SK-N-SH (cell line): ENCODE results near the gene CNPY2. TPM values are rescaled to one million over a fixed set of nuclear protein-coding genes. Genes with fewer than 3 reads are reported as not detected.

Experiments
- CTCF ChIA-PET: fragments of 300-600, 350-600 bp; formaldehyde crosslinking; extraction: SDS; loops from one replicate; lab custom pipeline; 2021; lab: Yijun Ruan, JAX
- POLR2A ChIA-PET: fragments of 350-600 bp; sonication (Branson Sonifier 250); formaldehyde crosslinking; extraction: SDS; loops from one replicate; lab custom pipeline; 2020; ENCODE audit warnings: antibody characterized with exemption, inconsistent platforms; lab: Yijun Ruan, JAX
- DNase-seq: peaks from one replicate; pipeline ENCODE4 v3.0.0; 2012
- H2AFZ ChIP-seq: fragments of 200-600 bp; sonication (generic); 2 replicates; pipeline ENCODE4 v1.8.1; 2016; ENCODE audit warnings: antibody characterized with exemption, mild to moderate bottlenecking, low read depth
- H3F3A ChIP-seq: fragments of 200-600 bp; sonication (generic); replicated peaks from 2 replicates; pipeline ENCODE3; 2016; ENCODE audit warnings: antibody characterized with exemption, mild to moderate bottlenecking; ENCODE audit not compliant: insufficient read depth
- H3K27ac ChIP-seq, 2 experiments: fragments of 200-500 bp in 1 of 2; fragments of 200-600 bp in 1 of 2; sonication (Bioruptor generic) in 1 of 2; sonication (generic), shearing (Covaris generic) in 1 of 2; 2 replicates each; pipeline versions ENCODE4 v1.5.1 to v1.6.1; 2014 to 2016; ENCODE audit warnings: low read depth in 2 of 2, inconsistent platforms in 1 of 2, low read length in 1 of 2, mild to moderate bottlenecking in 1 of 2, mixed read lengths in 1 of 2
- H3K27me3 ChIP-seq: fragments of 200-600 bp; sonication (generic), shearing (Covaris generic); 2 replicates; pipeline ENCODE4 v1.6.1; 2016; ENCODE audit warnings: mixed run types; ENCODE audit not compliant: insufficient read depth
- H3K36me3 ChIP-seq, 2 experiments: fragments of 200-500 bp in 1 of 2; fragments of 200-600 bp in 1 of 2; sonication (Bioruptor generic) in 1 of 2; sonication (generic) in 1 of 2; replicated peaks in 1 of 2; 2 replicates each; pipeline versions ENCODE3 to v1.5.1; 2014 to 2016; ENCODE audit warnings: low read length in 1 of 2, mild to moderate bottlenecking in 1 of 2; ENCODE audit not compliant: insufficient read depth in 2 of 2, control insufficient read depth in 1 of 2
- H3K4me1 ChIP-seq, 2 experiments: fragments of 200-500 bp in 1 of 2; fragments of 200-600 bp in 1 of 2; sonication (Bioruptor generic) in 1 of 2; sonication (generic), shearing (Covaris generic) in 1 of 2; 2 replicates each; pipeline versions ENCODE4 v1.5.1 to v1.6.1; 2014 to 2016; ENCODE audit warnings: low read depth in 1 of 2, low read length in 1 of 2, mixed run types in 1 of 2; ENCODE audit not compliant: insufficient read depth in 2 of 2, control insufficient read depth in 1 of 2
- H3K4me2 ChIP-seq: fragments of 200-600 bp; sonication (generic), shearing (Covaris generic); 2 replicates; pipeline ENCODE4 v1.6.1; 2017; ENCODE audit warnings: mixed run types
- H3K4me3 ChIP-seq, 2 experiments: fragments of 200-500 bp in 1 of 2; fragments of 200-600 bp in 1 of 2; sonication (Bioruptor generic) in 1 of 2; sonication (generic), shearing (Covaris generic) in 1 of 2; 2 replicates each; pipeline versions ENCODE4 v1.5.1 to v1.8.1; 2014 to 2016; ENCODE audit warnings: low read depth in 2 of 2, inconsistent platforms in 1 of 2, low read length in 1 of 2, mild to moderate bottlenecking in 1 of 2, mixed read lengths in 1 of 2, moderate library complexity in 1 of 2
- H3K79me2 ChIP-seq: fragments of 200-600 bp; sonication (generic); 2 replicates; pipeline ENCODE4 v1.8.1; 2017; ENCODE audit warnings: mild to moderate bottlenecking; ENCODE audit not compliant: insufficient read depth
- H3K9ac ChIP-seq: fragments of 200-600 bp; sonication (generic); 2 replicates; pipeline ENCODE4 v1.6.1; 2017; ENCODE audit warnings: mixed run types
- H3K9me2 ChIP-seq: fragments of 200-600 bp; sonication (generic); 2 replicates; pipeline ENCODE4 v1.6.1; 2017; ENCODE audit warnings: mixed run types
- H3K9me3 ChIP-seq: fragments of 200-600 bp; sonication (generic); 2 replicates; pipeline ENCODE4 v1.6.1; 2017; ENCODE audit warnings: mixed run types, mild to moderate bottlenecking, moderate library complexity
- H4K20me1 ChIP-seq: fragments of 200-600 bp; sonication (generic); 2 replicates; pipeline ENCODE4 v1.6.1; 2017; ENCODE audit warnings: mild to moderate bottlenecking, mixed run types; ENCODE audit not compliant: insufficient read depth
- CHD2 ChIP-seq: fragments of 150-350 bp; IDR thresholded peaks from 2 replicates; pipeline ENCODE4 v1.6.1; 2018; ENCODE audit warnings: low read length; ENCODE audit not compliant: partially characterized antibody
- EP300 ChIP-seq, 2 experiments: IDR thresholded peaks; 2 replicates each; pipeline versions ENCODE4 v1.4.0 to v1.6.1; 2012; ENCODE audit warnings: borderline replicate concordance in 1 of 2, low read depth in 1 of 2, low read length in 1 of 2
- EZH2phosphoT487 ChIP-seq: fragments of 200-600 bp; sonication (generic); IDR thresholded peaks from 2 replicates; pipeline ENCODE4 v1.6.1; 2017; ENCODE audit warnings: low read depth, mixed run types, mild to moderate bottlenecking, antibody characterized with exemption, moderate library complexity, borderline replicate concordance
- FOXM1 ChIP-seq: IDR thresholded peaks from 2 replicates; pipeline ENCODE4 v1.4.0; 2012; ENCODE audit warnings: low read depth, mild to moderate bottlenecking
- GATA2 ChIP-seq: sonication (generic); formaldehyde crosslinking; IDR thresholded peaks from 2 replicates; pipeline ENCODE4 v1.5.0; 2020; ENCODE audit warnings: mild to moderate bottlenecking, missing genetic modification reagents
- MEF2A ChIP-seq: IDR thresholded peaks from 2 replicates; pipeline ENCODE4 v1.4.0; 2012; ENCODE audit warnings: low read depth, borderline replicate concordance
- MXI1 ChIP-seq: IDR thresholded peaks from 2 replicates; pipeline ENCODE4 v1.6.1; 2012; ENCODE audit warnings: mild to moderate bottlenecking, low read depth, low read length, improper control_type of control experiment
- NRF1 ChIP-seq: IDR thresholded peaks from 2 replicates; pipeline ENCODE4 v1.6.1; 2012; ENCODE audit warnings: low read depth, mild to moderate bottlenecking, low read length
- POLR2AphosphoS5 ChIP-seq: IDR thresholded peaks from 2 replicates; pipeline ENCODE4 v1.6.1; 2012; ENCODE audit warnings: low read depth, low read length
- RAD21 ChIP-seq: IDR thresholded peaks from 2 replicates; pipeline ENCODE4 v1.6.1; 2012; ENCODE audit warnings: mild to moderate bottlenecking, low read length
- RCOR1 ChIP-seq: fragments of 150-350 bp; IDR thresholded peaks from 2 replicates; pipeline ENCODE4 v1.6.1; 2017; ENCODE audit warnings: antibody characterized with exemption, low read length
- RFX5 ChIP-seq: IDR thresholded peaks from 2 replicates; pipeline ENCODE4 v1.6.1; 2012; ENCODE audit warnings: mild to moderate bottlenecking, improper control_type of control experiment, low read length
- RXRA ChIP-seq: IDR thresholded peaks from 2 replicates; pipeline ENCODE4 v1.4.0; 2012; ENCODE audit warnings: low read depth, mild to moderate bottlenecking, borderline replicate concordance
- SIN3A ChIP-seq: IDR thresholded peaks from 2 replicates; pipeline ENCODE4 v1.6.1; 2012; ENCODE audit warnings: low read depth, mild to moderate bottlenecking, low read length, moderate library complexity, borderline replicate concordance
- TEAD4 ChIP-seq: IDR thresholded peaks from 2 replicates; pipeline ENCODE4 v1.4.0; 2012; ENCODE audit warnings: mild to moderate bottlenecking, borderline replicate concordance; ENCODE audit not compliant: insufficient read depth
- YY1 ChIP-seq: IDR thresholded peaks from 2 replicates; pipeline ENCODE4 v1.4.0; 2012; ENCODE audit warnings: low read depth, mild to moderate bottlenecking
- WGBS: methylation state at CpG from one replicate; pipeline ENCODE4 v1.1.6; 2017; ENCODE audit warnings: low lambda C conversion rate; 5-methylcytosine and 5-hydroxymethylcytosine counted together
- polyA plus RNA-seq, 3 experiments: library from polyadenylated mRNA; depleted of rRNA; stranded (reverse); fragments of >200 nt; gene quantifications; 2 replicates each; pipeline ENCODE4 v1.2.3, GENCODE V29; 2012
- TF ChIP-seq, protein P1 (sequence below): IDR thresholded peaks from 2 replicates; pipeline ENCODE4 v1.4.0; 2012; ENCODE audit warnings: low read depth
- TF ChIP-seq, protein P2 (sequence below): IDR thresholded peaks from 2 replicates; pipeline ENCODE4 v1.6.1; 2012; ENCODE audit warnings: mild to moderate bottlenecking, low read depth, low read length, moderate library complexity
- TF ChIP-seq, protein P3 (sequence below): IDR thresholded peaks from 2 replicates; pipeline ENCODE4 v1.4.0; 2012; ENCODE audit warnings: low read depth, borderline replicate concordance
- TF ChIP-seq, protein P4 (sequence below): fragments of 200-600 bp; sonication (generic); IDR thresholded peaks from 2 replicates; pipeline ENCODE4 v1.6.1; 2017; ENCODE audit warnings: antibody characterized with exemption, mild to moderate bottlenecking, moderate library complexity
- TF ChIP-seq, protein P5 (sequence below): IDR thresholded peaks from 2 replicates; pipeline ENCODE4; 2012

Gene CNPY2
- polyA plus RNA-seq, 1 of the 3 experiments (the other 2 are of a cell fraction): 191 TPM

DNA sequence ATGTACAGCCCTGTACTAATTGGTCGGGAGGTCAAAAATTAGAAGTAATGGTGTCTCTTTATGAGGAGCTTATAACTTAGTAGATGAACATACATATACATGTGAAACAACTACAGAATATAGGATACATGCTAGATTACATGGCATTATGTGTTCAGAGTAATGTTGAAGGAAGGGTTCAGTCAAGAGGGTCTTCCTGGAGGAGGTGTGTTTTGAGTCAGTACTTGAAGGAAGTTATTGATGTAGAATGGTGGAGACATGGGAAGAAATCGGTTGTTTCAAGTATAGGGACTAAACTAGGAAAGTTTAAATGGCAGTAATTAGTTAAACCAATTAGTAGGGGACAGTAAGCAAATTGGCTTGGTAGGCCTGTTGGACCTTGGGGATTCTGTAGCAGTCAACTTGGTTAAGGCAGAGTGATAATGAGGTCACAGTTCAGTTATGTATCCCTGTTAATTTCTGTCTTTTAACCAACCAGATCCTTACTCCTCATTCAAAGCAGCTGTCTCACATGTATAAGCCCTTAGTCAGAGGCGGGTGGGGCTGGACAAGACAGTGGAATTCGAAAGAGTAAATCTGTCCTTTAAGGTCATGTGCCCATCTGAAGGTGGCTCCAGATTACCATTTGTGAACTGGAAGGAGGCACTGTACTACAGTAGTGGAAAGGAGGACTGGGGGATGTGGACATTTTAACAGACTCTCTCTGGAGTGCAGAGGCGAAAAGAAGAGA lies 54.1 kb downstream of the CNPY2 start (continued):
- no peak for TF ChIP-seq EP300 (IDR thresholded peaks at IDR 0.05; ENCODE audit: borderline replicate concordance in 1 of 2, low read depth in 1 of 2, low read length in 1 of 2)
- TF ChIP-seq, protein P1, sequence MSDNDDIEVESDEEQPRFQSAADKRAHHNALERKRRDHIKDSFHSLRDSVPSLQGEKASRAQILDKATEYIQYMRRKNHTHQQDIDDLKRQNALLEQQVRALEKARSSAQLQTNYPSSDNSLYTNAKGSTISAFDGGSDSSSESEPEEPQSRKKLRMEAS: no peak; the same call in 1 of the 2 replicates
- TF ChIP-seq RAD21: no peak
- TF ChIP-seq FOXM1: no peak
- no peak for TF ChIP-seq NRF1
- TF ChIP-seq YY1: no peak
- TF ChIP-seq MXI1: no peak
- no peak for TF ChIP-seq SIN3A
- no peak for TF ChIP-seq CHD2
- no peak for TF ChIP-seq POLR2AphosphoS5
- TF ChIP-seq MEF2A: no peak
- no peak for TF ChIP-seq RFX5
- TF ChIP-seq, protein P2, sequence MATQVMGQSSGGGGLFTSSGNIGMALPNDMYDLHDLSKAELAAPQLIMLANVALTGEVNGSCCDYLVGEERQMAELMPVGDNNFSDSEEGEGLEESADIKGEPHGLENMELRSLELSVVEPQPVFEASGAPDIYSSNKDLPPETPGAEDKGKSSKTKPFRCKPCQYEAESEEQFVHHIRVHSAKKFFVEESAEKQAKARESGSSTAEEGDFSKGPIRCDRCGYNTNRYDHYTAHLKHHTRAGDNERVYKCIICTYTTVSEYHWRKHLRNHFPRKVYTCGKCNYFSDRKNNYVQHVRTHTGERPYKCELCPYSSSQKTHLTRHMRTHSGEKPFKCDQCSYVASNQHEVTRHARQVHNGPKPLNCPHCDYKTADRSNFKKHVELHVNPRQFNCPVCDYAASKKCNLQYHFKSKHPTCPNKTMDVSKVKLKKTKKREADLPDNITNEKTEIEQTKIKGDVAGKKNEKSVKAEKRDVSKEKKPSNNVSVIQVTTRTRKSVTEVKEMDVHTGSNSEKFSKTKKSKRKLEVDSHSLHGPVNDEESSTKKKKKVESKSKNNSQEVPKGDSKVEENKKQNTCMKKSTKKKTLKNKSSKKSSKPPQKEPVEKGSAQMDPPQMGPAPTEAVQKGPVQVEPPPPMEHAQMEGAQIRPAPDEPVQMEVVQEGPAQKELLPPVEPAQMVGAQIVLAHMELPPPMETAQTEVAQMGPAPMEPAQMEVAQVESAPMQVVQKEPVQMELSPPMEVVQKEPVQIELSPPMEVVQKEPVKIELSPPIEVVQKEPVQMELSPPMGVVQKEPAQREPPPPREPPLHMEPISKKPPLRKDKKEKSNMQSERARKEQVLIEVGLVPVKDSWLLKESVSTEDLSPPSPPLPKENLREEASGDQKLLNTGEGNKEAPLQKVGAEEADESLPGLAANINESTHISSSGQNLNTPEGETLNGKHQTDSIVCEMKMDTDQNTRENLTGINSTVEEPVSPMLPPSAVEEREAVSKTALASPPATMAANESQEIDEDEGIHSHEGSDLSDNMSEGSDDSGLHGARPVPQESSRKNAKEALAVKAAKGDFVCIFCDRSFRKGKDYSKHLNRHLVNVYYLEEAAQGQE: no peak
- peak; percentile 26; the same call in 1 of the 2 replicates for TF ChIP-seq RXRA
- TF ChIP-seq TEAD4: peak; percentile 35; the same call in 1 of the 2 replicates
- TF ChIP-seq GATA2 (CRISPR knock-in tag): no peak
- TF ChIP-seq, protein P3, sequence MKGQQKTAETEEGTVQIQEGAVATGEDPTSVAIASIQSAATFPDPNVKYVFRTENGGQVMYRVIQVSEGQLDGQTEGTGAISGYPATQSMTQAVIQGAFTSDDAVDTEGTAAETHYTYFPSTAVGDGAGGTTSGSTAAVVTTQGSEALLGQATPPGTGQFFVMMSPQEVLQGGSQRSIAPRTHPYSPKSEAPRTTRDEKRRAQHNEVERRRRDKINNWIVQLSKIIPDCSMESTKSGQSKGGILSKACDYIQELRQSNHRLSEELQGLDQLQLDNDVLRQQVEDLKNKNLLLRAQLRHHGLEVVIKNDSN: peak; percentile 71

DNA sequence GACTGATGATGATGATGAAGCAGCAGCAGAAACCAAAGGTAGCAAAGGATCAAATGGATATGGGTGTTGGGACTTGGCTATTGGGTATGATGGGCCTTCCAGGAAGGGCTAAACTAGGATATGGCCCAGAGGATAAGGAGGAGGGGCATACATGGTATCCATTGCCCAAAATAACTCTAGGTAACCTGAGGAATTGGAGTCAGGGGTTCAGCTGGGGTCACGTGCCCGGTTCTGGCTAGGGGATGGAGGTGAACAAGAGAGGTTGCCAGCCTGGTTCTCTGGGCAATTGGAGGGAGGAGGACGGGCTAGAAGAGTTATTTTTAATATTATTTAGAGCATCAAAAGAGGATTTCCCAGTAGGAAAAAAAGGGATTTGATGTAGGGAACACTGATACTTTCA lies 54.9 kb downstream of the CNPY2 start:
- peaks cover 15 to 19% of the 10 kb centered on the region in 2 experiments for H3K4me1 ChIP-seq
- no peak for DNase-seq
- H3K27ac ChIP-seq: peak overlapping the region in 1 of 2 experiments; percentile 66; a peak in 1 of 4 replicates
- 85% methylated on average over 3 of the region's 3 CpGs for WGBS
- no peaks in the 10 kb centered on the region for H3K27me3 ChIP-seq
- no peak overlapping the region for H3K4me3 ChIP-seq
- H3K9me3 ChIP-seq: no peaks in the 10 kb centered on the region
- TF ChIP-seq SIN3A: no peak
- no peak for TF ChIP-seq NRF1
- TF ChIP-seq MXI1: no peak
- TF ChIP-seq YY1: no peak
- TF ChIP-seq, protein P4, sequence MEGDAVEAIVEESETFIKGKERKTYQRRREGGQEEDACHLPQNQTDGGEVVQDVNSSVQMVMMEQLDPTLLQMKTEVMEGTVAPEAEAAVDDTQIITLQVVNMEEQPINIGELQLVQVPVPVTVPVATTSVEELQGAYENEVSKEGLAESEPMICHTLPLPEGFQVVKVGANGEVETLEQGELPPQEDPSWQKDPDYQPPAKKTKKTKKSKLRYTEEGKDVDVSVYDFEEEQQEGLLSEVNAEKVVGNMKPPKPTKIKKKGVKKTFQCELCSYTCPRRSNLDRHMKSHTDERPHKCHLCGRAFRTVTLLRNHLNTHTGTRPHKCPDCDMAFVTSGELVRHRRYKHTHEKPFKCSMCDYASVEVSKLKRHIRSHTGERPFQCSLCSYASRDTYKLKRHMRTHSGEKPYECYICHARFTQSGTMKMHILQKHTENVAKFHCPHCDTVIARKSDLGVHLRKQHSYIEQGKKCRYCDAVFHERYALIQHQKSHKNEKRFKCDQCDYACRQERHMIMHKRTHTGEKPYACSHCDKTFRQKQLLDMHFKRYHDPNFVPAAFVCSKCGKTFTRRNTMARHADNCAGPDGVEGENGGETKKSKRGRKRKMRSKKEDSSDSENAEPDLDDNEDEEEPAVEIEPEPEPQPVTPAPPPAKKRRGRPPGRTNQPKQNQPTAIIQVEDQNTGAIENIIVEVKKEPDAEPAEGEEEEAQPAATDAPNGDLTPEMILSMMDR: no peak
- TF ChIP-seq POLR2AphosphoS5: no peak
- TF ChIP-seq, protein P1: no peak
- no peak for TF ChIP-seq EZH2phosphoT487
- TF ChIP-seq RCOR1: no peak
- TF ChIP-seq TEAD4: no peak
- TF ChIP-seq, protein P5, sequence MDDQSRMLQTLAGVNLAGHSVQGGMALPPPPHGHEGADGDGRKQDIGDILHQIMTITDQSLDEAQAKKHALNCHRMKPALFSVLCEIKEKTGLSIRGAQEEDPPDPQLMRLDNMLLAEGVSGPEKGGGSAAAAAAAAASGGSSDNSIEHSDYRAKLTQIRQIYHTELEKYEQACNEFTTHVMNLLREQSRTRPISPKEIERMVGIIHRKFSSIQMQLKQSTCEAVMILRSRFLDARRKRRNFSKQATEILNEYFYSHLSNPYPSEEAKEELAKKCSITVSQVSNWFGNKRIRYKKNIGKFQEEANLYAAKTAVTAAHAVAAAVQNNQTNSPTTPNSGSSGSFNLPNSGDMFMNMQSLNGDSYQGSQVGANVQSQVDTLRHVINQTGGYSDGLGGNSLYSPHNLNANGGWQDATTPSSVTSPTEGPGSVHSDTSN: no peak
- TF ChIP-seq RFX5: no peak
- no peak for TF ChIP-seq GATA2 (CRISPR knock-in tag)
- H3K9me2 ChIP-seq: no peaks in the 10 kb centered on the region
- no peak overlapping the region for H2AFZ ChIP-seq
- POLR2A ChIA-PET: no interaction called here
- peaks cover 23% of the 10 kb centered on the region for H3K79me2 ChIP-seq
- peaks cover 11% of the 10 kb centered on the region for H4K20me1 ChIP-seq
- no peak overlapping the region for H3K4me2 ChIP-seq
- CTCF ChIA-PET: interaction anchor here (2.0 to 2.1 kb wide), 2 partner anchors 9 to 15 kb away, joined by 5 to 6 read pairs; no protein-coding TSS in a partner anchor
- peaks cover 39% of the 10 kb centered on the region for H3F3A ChIP-seq
- H3K9ac ChIP-seq: no peak overlapping the region
- peaks cover 3 to 5% of the 10 kb centered on the region in 2 experiments for H3K36me3 ChIP-seq
